Cardiac muscle cell (in vitro differentiated cells and primary cell): ENCODE results near the gene AGFG2. TPM values are rescaled to one million over a fixed set of nuclear protein-coding genes. Genes with fewer than 3 reads are reported as not detected.

Experiments used
- DNase-seq, 2 donors: peaks; one replicate each; pipeline versions ENCODE4 v3.0.0 to v3.0.0-alpha.2; 2010 to 2017; ENCODE audit warnings: low read depth in 1 of 2, low spot score in 1 of 2
- H3K27ac ChIP-seq: fragments of 200-600 bp; sonication (generic); 2 replicates; pipeline ENCODE4 v1.5.1; 2016
- H3K27me3 ChIP-seq: fragments of 200-600 bp; sonication (generic); 2 replicates; pipeline ENCODE4 v1.6.0; 2016; ENCODE audit warnings: control low read depth
- H3K36me3 ChIP-seq: fragments of 200-600 bp; sonication (generic); 2 replicates; pipeline ENCODE4 v1.5.1; 2016; ENCODE audit warnings: control low read depth
- H3K4me1 ChIP-seq: fragments of 200-600 bp; sonication (generic); 2 replicates; pipeline ENCODE4 v1.8.1; 2017; ENCODE audit warnings: low read depth, mild to moderate bottlenecking, mixed run types
- H3K4me3 ChIP-seq: fragments of 200-600 bp; sonication (generic); 2 replicates; pipeline ENCODE4 v1.5.1; 2016; ENCODE audit warnings: mild to moderate bottlenecking
- H3K9me3 ChIP-seq: fragments of 200-600 bp; sonication (generic); 2 replicates; pipeline ENCODE4 v1.5.1; 2017; ENCODE audit warnings: low read depth, mild to moderate bottlenecking, control low read depth
- CTCF ChIP-seq: IDR thresholded peaks from 2 replicates; pipeline ENCODE4 v1.5.1; 2012; ENCODE audit warnings: low read depth, mild to moderate bottlenecking, low read length
- polyA plus RNA-seq: library from polyadenylated mRNA; unstranded; fragments of >200 nt; fragmentation: Nextera tagmentation; extraction: Ambion mirVana; gene quantifications from 2 replicates; pipeline ENCODE4 v1.2.1, GENCODE V29; 2016
- total RNA-seq: library from RNA; depleted of rRNA; stranded (reverse); fragments of >200 nt; gene quantifications from 2 replicates; pipeline ENCODE4 v1.2.3, GENCODE V29; 2016

The AGFG2 gene
- total and polyA plus RNA-seq, 2 experiments from 2014 or later = 17.0 to 21.7 TPM

- H3K27me3 ChIP-seq = no peaks in the 10 kb centered on the region
- no peak for TF ChIP-seq CTCF
- H3K9me3 ChIP-seq = no peaks in the 10 kb centered on the region
- no peak overlapping the region for H3K27ac ChIP-seq
- H3K4me1 ChIP-seq = peaks cover 38% of the 10 kb centered on the region
- no peak overlapping the region for H3K4me3 ChIP-seq
- H3K36me3 ChIP-seq = no peaks in the 10 kb centered on the region
- DNase-seq = no peak
Observed at GRCh38 chr7:100600730-100601038, 61.7 kb downstream of the AGFG2 start.

GRCh38 chr7:100602889-100603725, 64.1 kb downstream of the AGFG2 start:
- no peaks in the 10 kb centered on the region for H3K27me3 ChIP-seq
- peaks cover 21% of the 10 kb centered on the region for H3K4me1 ChIP-seq
- H3K27ac ChIP-seq = peak overlapping the region; percentile 60
- H3K9me3 ChIP-seq = no peaks in the 10 kb centered on the region
- TF ChIP-seq CTCF = no peak
- DNase-seq = peak; percentile 76 to 90
- H3K36me3 ChIP-seq = no peaks in the 10 kb centered on the region
- H3K4me3 ChIP-seq = no peak overlapping the region

- Histone ChIP-seq H3K36me3 (no peaks in the 10 kb centered on the region), H3K4me3 (peak overlapping the region; percentile 59), H3K4me1 (peaks cover 21% of the 10 kb centered on the region), H3K27me3 (no peaks in the 10 kb centered on the region), H3K27ac (peak overlapping the region; percentile 60), H3K9me3 (no peaks in the 10 kb centered on the region)
- DNase-seq = peak; percentile 38 to 42
- no peak for TF ChIP-seq CTCF
Observed at GRCh38 chr7:100603726-100604027, 64.7 kb downstream of the AGFG2 start.

GRCh38 chr7:100604028-100604975, 65.3 kb downstream of the AGFG2 start:
- no peaks in the 10 kb centered on the region for H3K27me3 ChIP-seq
- peaks cover 21% of the 10 kb centered on the region for H3K4me1 ChIP-seq
- TF ChIP-seq CTCF = peak; percentile 54
- no peaks in the 10 kb centered on the region for H3K9me3 ChIP-seq
- H3K36me3 ChIP-seq = no peaks in the 10 kb centered on the region
- peak; percentile 80 to 81 for DNase-seq
- H3K27ac ChIP-seq = peak overlapping the region; percentile 60
- H3K4me3 ChIP-seq = peak overlapping the region; percentile 59

GRCh38 chr7:100604976-100605911, 66.2 kb downstream of the AGFG2 start:
- peak in 1 of 2 donors; percentile 51 for DNase-seq
- H3K27ac ChIP-seq = no peak overlapping the region

More at GRCh38 chr7:100604976-100605911, 66.2 kb downstream of the AGFG2 start:
- Histone ChIP-seq H3K36me3 (no peaks in the 10 kb centered on the region), H3K9me3 (no peaks in the 10 kb centered on the region), H3K4me3 (peak overlapping the region; percentile 59), H3K27me3 (no peaks in the 10 kb centered on the region), H3K4me1 (peaks cover 21% of the 10 kb centered on the region)
- no peak for TF ChIP-seq CTCF
